Kidney epithelial cell (primary cell): ENCODE data around the gene OXSM. TPM values are rescaled to one million over a fixed set of nuclear protein-coding genes. Genes with fewer than 3 reads are reported as not detected.

Experiments used
- DNase-seq: peaks from one replicate; pipeline ENCODE4 v3.0.0-alpha.2; 2010; ENCODE audit warnings: low read depth
- H3K27me3 ChIP-seq: 2 replicates; pipeline ENCODE4 v1.6.0; 2011; ENCODE audit warnings: low read length; ENCODE audit not compliant: control insufficient read depth, insufficient read depth
- H3K36me3 ChIP-seq: 2 replicates; pipeline ENCODE4 v1.5.1; 2011; ENCODE audit warnings: low read length; ENCODE audit not compliant: control insufficient read depth, insufficient read depth
- H3K4me3 ChIP-seq: 2 replicates; pipeline ENCODE4 v1.5.1; 2011; ENCODE audit warnings: low read depth, mild to moderate bottlenecking, control low read depth, low read length
- total RNA-seq: library from RNA; depleted of rRNA; stranded (reverse); fragments of >200 nt; gene quantifications from 2 replicates; pipeline ENCODE4 v1.2.3, GENCODE V29; 2015
- TF ChIP-seq, protein P1 (sequence below): IDR thresholded peaks from 2 replicates; pipeline ENCODE4 v1.5.1; 2011; ENCODE audit warnings: mild to moderate bottlenecking, moderate library complexity, low read length, control low read depth, inconsistent platforms; ENCODE audit not compliant: insufficient read depth, poor library complexity, severe bottlenecking

OXSM gene
- total RNA-seq, 1 donor from 2014 or later: 15.1 TPM

DNA sequence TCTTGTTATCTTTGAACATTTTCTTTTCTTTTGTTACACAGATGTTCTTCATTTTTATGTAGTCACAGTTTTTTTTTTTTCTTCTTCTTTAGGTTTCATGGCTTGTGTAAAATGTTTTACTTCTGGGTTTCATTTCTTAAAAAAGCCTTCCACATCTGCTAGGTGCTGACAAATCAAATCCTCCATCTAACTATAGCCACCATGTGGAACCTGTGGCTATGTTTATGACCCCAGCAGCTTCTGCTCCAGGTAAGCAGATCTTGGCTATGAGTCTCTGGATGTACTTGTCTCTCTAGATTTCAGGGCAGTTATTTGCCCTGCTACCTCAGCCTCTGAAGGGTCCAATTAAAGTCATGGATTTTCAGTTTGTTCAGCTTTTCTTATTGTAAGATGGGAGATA, 44.5 kb downstream of the OXSM start:
- TF ChIP-seq, protein P1, sequence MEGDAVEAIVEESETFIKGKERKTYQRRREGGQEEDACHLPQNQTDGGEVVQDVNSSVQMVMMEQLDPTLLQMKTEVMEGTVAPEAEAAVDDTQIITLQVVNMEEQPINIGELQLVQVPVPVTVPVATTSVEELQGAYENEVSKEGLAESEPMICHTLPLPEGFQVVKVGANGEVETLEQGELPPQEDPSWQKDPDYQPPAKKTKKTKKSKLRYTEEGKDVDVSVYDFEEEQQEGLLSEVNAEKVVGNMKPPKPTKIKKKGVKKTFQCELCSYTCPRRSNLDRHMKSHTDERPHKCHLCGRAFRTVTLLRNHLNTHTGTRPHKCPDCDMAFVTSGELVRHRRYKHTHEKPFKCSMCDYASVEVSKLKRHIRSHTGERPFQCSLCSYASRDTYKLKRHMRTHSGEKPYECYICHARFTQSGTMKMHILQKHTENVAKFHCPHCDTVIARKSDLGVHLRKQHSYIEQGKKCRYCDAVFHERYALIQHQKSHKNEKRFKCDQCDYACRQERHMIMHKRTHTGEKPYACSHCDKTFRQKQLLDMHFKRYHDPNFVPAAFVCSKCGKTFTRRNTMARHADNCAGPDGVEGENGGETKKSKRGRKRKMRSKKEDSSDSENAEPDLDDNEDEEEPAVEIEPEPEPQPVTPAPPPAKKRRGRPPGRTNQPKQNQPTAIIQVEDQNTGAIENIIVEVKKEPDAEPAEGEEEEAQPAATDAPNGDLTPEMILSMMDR: no peak
- Histone ChIP-seq H3K36me3 (no peaks in the 10 kb centered on the region), H3K27me3 (no peaks in the 10 kb centered on the region), H3K4me3 (no peak overlapping the region)
- DNase-seq: no peak

- H3K27me3 ChIP-seq: no peaks in the 10 kb centered on the region
- H3K36me3 ChIP-seq: no peaks in the 10 kb centered on the region
- H3K4me3 ChIP-seq: no peak overlapping the region
- DNase-seq: no peak
- TF ChIP-seq, protein P1: no peak
These were observed 46.7 kb downstream of the OXSM start for GRCh38 chr3:25836579-25836978.

DNA sequence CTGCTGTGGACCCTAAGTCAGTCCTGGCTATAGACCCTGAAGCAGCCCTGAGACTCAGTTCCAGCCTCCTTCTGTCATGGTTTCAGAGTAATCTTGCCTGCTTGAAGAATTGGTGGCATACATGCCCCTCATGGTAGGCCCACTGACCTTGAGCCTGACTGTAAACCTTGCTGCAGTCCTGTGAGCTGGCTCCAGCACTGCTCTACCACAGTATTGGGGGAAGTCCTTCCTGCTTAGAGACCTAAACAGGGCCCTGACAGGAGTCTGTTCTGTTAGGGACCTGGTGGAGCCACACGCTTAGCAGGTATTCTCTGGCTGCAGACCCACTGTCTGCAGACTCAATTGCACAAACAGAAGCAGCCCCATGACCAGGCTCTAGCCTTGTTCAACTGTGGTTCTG, 47.1 kb downstream of the OXSM start:
- Histone ChIP-seq H3K27me3 (no peaks in the 10 kb centered on the region), H3K4me3 (no peak overlapping the region), H3K36me3 (no peaks in the 10 kb centered on the region)
- DNase-seq: no peak
- TF ChIP-seq, protein P1: no peak

GRCh38 chr3:25840099-25840498, 50.2 kb downstream of the OXSM start:
- no peaks in the 10 kb centered on the region for H3K27me3 ChIP-seq
- no peak overlapping the region for H3K4me3 ChIP-seq
- DNase-seq: no peak
- TF ChIP-seq, protein P1: no peak
- no peaks in the 10 kb centered on the region for H3K36me3 ChIP-seq

DNA sequence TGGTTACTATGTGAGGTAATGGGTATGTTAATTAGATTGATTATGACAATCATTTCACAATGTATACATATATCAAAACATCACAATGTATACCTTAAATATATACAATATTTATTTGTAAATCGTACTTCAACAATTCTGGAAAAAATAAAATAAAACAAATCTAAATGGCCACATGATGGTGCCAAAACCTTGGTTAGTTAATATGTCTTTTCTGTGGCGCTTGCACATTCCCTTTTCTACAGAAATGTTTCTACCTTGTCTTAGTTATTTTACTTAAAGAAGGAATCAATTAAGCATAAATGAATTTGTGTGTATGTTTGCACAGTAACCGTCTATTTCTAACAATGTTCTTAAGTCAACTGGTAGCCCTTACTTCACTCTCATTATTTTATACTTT, 53.4 kb downstream of the OXSM start:
- TF ChIP-seq, protein P1: no peak
- Histone ChIP-seq H3K36me3 (no peaks in the 10 kb centered on the region), H3K27me3 (no peaks in the 10 kb centered on the region), H3K4me3 (no peak overlapping the region)
- DNase-seq: no peak

Other genes starting within 250 kb of the OXSM start
- 82.2 and 104 TPM in 2 replicates for gene TOP2B, start 125.2 kb upstream of the OXSM start, total RNA-seq
- gene NGLY1, start 6.6 kb upstream of the OXSM start, total RNA-seq: 23.3 TPM in 2 replicates